Transverse colon (tissue), 4 donors: ENCODE results near the gene ANKRD33. TPM values are rescaled to one million over a fixed set of nuclear protein-coding genes. Genes with fewer than 3 reads are reported as not detected.

ENCODE experiments used
- DNase-seq: peaks from one replicate; pipeline ENCODE4 v3.0.0-alpha.2; 2019
- H3K27ac ChIP-seq, 4 donors: fragments of 200-600 bp; sonication (generic); 2 replicates each; pipeline ENCODE4 v1.5.1; 2016 to 2018; ENCODE audit warnings: inconsistent platforms in 4 of 4
- H3K27me3 ChIP-seq: fragments of 200-600 bp; sonication (generic); 2 replicates; pipeline ENCODE4 v1.5.1; 2017; ENCODE audit warnings: inconsistent platforms
- H3K36me3 ChIP-seq, 4 donors: fragments of 200-600 bp; sonication (generic); 2 replicates each; pipeline ENCODE4 v1.5.1; 2017 to 2019; ENCODE audit warnings: inconsistent platforms in 4 of 4
- H3K4me1 ChIP-seq, 4 donors: fragments of 200-600 bp; sonication (generic); 2 replicates each; pipeline ENCODE4 v1.5.1; 2017 to 2020; ENCODE audit warnings: inconsistent platforms in 4 of 4
- H3K4me3 ChIP-seq, 4 donors: fragments of 200-600 bp; sonication (generic); 1 replicate in 1 of 4; 2 replicates in 3 of 4; pipeline versions ENCODE4 v1.5.1 to v1.6.1; 2017 to 2019; ENCODE audit warnings: inconsistent platforms in 4 of 4
- H3K9me3 ChIP-seq, 2 donors: fragments of 200-600 bp; sonication (generic); 2 replicates each; pipeline ENCODE4 v1.5.1; 2017 to 2019; ENCODE audit warnings: inconsistent platforms in 2 of 2
- CTCF ChIP-seq, 5 experiments: fragments of 200-600 bp in 3 of 5; fragments of 450-650 bp in 2 of 5; sonication (generic) in 3 of 5; IDR thresholded peaks; 1 replicate in 2 of 5; 2 replicates in 3 of 5; pipeline ENCODE4 v1.5.1; 2016 to 2017; ENCODE audit warnings: antibody characterized with exemption in 5 of 5, inconsistent platforms in 3 of 5, mild to moderate bottlenecking in 2 of 5, moderate library complexity in 1 of 5
- EP300 ChIP-seq: sonication (generic); formaldehyde crosslinking; IDR thresholded peaks from one replicate; pipeline ENCODE4 v1.6.1; 2017; ENCODE audit warnings: antibody characterized with exemption, low read depth
- POLR2A ChIP-seq: fragments of 450-650 bp; IDR thresholded peaks from one replicate; pipeline ENCODE4 v1.6.1; 2016; ENCODE audit warnings: antibody characterized with exemption, mild to moderate bottlenecking, moderate library complexity
- POLR2AphosphoS5 ChIP-seq, 3 donors: sonication (generic); formaldehyde crosslinking; IDR thresholded peaks; one replicate each; pipeline ENCODE4 v1.6.1; 2016; ENCODE audit warnings: antibody characterized with exemption in 3 of 3
- WGBS, 2 donors: methylation state at CpG; one replicate each; pipeline ENCODE4 v1.1.5; 2018; ENCODE audit warnings: low coverage in 1 of 2; 5-methylcytosine and 5-hydroxymethylcytosine counted together
- in situ Hi-C, 4 donors: fragments of 200-750 bp; cut with MboI; loops; one replicate each; pipeline versions ENCODE4 v1.15.0 to v1.15.1; 2017; ENCODE audit warnings: low sequenced_read_pairs in 3 of 4, low pct_ligation_motif_present in 1 of 4, low pct_unique_long_range_greater_than_20kb in 1 of 4
- intact Hi-C: fragments of 100-400 bp; cut with DNase I; formaldehyde crosslinking; loops from one replicate; pipeline ENCODE4 v1.15.1; 2023; ENCODE audit warnings: low total_unique reads
- total RNA-seq, 4 donors: library from RNA; depleted of rRNA; stranded (reverse); fragments of >200 nt; gene quantifications; one replicate each; pipeline ENCODE4 v1.1.0, GENCODE V29; 2016

The ANKRD33 gene
- total RNA-seq, 4 donors from 2014 or later: not detected

GRCh38 chr12:51911788-51912711 is 24.1 kb downstream of the ANKRD33 start:
- intact Hi-C loops (no loop called here), in situ Hi-C loops (no loop called here)
- Histone ChIP-seq H3K27me3 (peaks cover 3% of the 10 kb centered on the region), H3K4me3 (no peak overlapping the region), H3K27ac (peak overlapping the region; percentile 54 to 86 (median 58)), H3K36me3 (no peaks in the 10 kb centered on the region), H3K9me3 (no peaks in the 10 kb centered on the region), H3K4me1 (peaks cover 0 to 41% (median 14%) of the 10 kb centered on the region in 4 donors)
- DNase-seq: peak; percentile 49
- TF ChIP-seq CTCF (IDR thresholded peaks at IDR 0.05) (no peak), POLR2A (peak; percentile 12)
- WGBS, 2 donors: 40% methylated on average over 8 of the region's 8 CpGs; no CpG with 5 or more reads in 1 of the 2 donors

- no peak for DNase-seq
- Histone ChIP-seq H3K9me3 (no peaks in the 10 kb centered on the region), H3K4me1 (peaks cover 0 to 35% (median 9%) of the 10 kb centered on the region in 4 donors), H3K36me3 (no peaks in the 10 kb centered on the region), H3K27me3 (no peaks in the 10 kb centered on the region), H3K4me3 (peak overlapping the region in 1 of 4 donors; percentile 0), H3K27ac (peak overlapping the region; percentile 54 to 86 (median 58))
- no peak for TF ChIP-seq POLR2AphosphoS5 (IDR thresholded peaks at IDR 0.05)
- no peak for TF ChIP-seq POLR2A
- TF ChIP-seq CTCF (IDR thresholded peaks at IDR 0.05): peak in 1 of 5 experiments; percentile 2
- WGBS, 2 donors: 78 to 100% methylated on average over 1 to 29 of the region's 30 CpGs
- intact Hi-C loops (no loop called here), in situ Hi-C loops (no loop called here)
These were observed 25.4 kb downstream of the ANKRD33 start for GRCh38 chr12:51913071-51914033.

- TF ChIP-seq CTCF (IDR thresholded peaks at IDR 0.05) (no peak), EP300 (no peak), POLR2AphosphoS5 (IDR thresholded peaks at IDR 0.05) (no peak), POLR2A (no peak)
- WGBS, 2 donors: 87 to 100% methylated on average over 1 to 17 of the region's 17 CpGs
- DNase-seq: no peak
- Histone ChIP-seq H3K4me3 (no peak overlapping the region), H3K9me3 (no peaks in the 10 kb centered on the region), H3K27ac (peak overlapping the region in 1 of 4 donors; percentile 25), H3K36me3 (no peaks in the 10 kb centered on the region), H3K4me1 (peaks cover 0 to 33% (median 8%) of the 10 kb centered on the region in 4 donors), H3K27me3 (no peaks in the 10 kb centered on the region)
- in situ Hi-C loops: no loop called here
- intact Hi-C loops: no loop called here
These were observed 26.4 kb downstream of the ANKRD33 start for GRCh38 chr12:51914034-51914923.
